ENCODE data around the gene C1QTNF12. TPM values are rescaled to one million over a fixed set of nuclear protein-coding genes. Genes with fewer than 3 reads are reported as not detected.

C1QTNF12 gene
- total RNA-seq, 4 donors from 2014 or later, result 2.7 TPM; not detected in 3

DNA sequence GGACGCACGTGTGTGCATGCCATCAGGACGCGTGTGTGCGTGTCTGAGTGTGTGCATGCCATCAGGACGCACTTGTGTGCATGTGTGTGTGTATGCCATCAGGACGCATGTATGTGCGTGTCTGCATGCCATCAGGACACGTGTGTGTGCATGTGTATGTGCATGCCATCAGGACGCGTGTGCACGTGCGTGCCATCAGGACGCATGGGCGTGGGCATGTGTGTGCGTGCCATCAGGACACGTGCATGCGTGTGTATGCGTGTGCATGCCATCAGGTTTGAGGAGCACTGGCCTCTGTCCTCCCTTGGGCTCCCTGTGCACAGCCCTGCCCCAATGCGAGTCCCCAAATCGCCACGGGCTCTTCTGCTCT, 12.6 kb upstream of the C1QTNF12 start:
- ATAC-seq, result no peak
- Histone ChIP-seq H3K27ac (no peak overlapping the region), H3K27me3 (no peaks in the 10 kb centered on the region), H3K9me3 (no peaks in the 10 kb centered on the region), H3K4me1 (no peaks in the 10 kb centered on the region), H3K4me3 (no peak overlapping the region), H3K36me3 (peaks cover 0 to 74% of the 10 kb centered on the region in 2 donors)
- in situ Hi-C loops (cut with MboI; ENCODE audit: low sequenced_read_pairs in 4 of 4) (loop anchor here in 2 of 4 donors (25.0 kb wide), 2 partner anchors 122 to 147 kb away; partner anchors contain the start of gene C1orf159 (in 1 of the 2)), intact Hi-C loops (cut with DNase I; ENCODE audit: low total_unique reads) (no loop called here)
- TF ChIP-seq, protein P1, sequence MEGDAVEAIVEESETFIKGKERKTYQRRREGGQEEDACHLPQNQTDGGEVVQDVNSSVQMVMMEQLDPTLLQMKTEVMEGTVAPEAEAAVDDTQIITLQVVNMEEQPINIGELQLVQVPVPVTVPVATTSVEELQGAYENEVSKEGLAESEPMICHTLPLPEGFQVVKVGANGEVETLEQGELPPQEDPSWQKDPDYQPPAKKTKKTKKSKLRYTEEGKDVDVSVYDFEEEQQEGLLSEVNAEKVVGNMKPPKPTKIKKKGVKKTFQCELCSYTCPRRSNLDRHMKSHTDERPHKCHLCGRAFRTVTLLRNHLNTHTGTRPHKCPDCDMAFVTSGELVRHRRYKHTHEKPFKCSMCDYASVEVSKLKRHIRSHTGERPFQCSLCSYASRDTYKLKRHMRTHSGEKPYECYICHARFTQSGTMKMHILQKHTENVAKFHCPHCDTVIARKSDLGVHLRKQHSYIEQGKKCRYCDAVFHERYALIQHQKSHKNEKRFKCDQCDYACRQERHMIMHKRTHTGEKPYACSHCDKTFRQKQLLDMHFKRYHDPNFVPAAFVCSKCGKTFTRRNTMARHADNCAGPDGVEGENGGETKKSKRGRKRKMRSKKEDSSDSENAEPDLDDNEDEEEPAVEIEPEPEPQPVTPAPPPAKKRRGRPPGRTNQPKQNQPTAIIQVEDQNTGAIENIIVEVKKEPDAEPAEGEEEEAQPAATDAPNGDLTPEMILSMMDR (IDR thresholded peaks at IDR 0.05 in 4 of 5, conservative IDR thresholded peaks at IDR 0.05 in 1 of 5), result no peak
- DNase-seq, result no peak

- DNase-seq (no peak), ATAC-seq (no peak)
- in situ Hi-C loops (cut with MboI; ENCODE audit: low sequenced_read_pairs in 4 of 4) (loop anchor here in 2 of 4 donors (25.0 kb wide), 2 partner anchors 120 to 145 kb away; partner anchors contain the start of gene C1orf159 (in 1 of the 2)), intact Hi-C loops (cut with DNase I; ENCODE audit: low total_unique reads) (no loop called here)
- Histone ChIP-seq H3K27me3 (no peaks in the 10 kb centered on the region), H3K36me3 (peaks cover 0 to 67% of the 10 kb centered on the region in 2 donors), H3K4me1 (no peaks in the 10 kb centered on the region), H3K4me3 (no peak overlapping the region), H3K27ac (no peak overlapping the region), H3K9me3 (no peaks in the 10 kb centered on the region)
- TF ChIP-seq POLR2A (IDR thresholded peaks at IDR 0.05), result no peak
- TF ChIP-seq, protein P1 (IDR thresholded peaks at IDR 0.05 in 4 of 5, conservative IDR thresholded peaks at IDR 0.05 in 1 of 5), result no peak
These were observed 10.7 kb upstream of the C1QTNF12 start for GRCh38 chr1:1256956-1257871.

DNA sequence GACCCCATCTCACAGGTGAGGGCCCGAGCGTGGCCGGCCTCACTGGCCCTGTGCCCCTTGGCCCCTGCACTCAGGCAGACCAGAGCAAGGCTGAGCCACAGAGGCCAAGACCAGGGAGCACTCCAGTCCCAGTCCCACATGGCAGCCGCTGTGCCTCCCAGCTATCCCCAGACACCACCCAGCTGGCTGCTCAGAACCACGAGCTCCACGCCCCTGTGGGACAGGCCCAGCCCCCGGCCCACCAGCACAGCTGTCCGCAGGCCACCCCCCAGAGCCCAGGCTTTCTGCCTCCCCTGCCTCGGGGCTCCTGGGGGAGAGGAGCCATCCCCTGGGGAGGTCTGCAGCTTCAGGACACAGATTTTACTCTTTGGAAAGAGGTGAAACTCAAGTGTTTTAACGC, 9.1 kb upstream of the C1QTNF12 start:
- in situ Hi-C loops (cut with MboI; ENCODE audit: low sequenced_read_pairs in 4 of 4), result loop anchor here in 2 of 4 donors (25.0 kb wide), 2 partner anchors 118 to 143 kb away; partner anchors contain the start of gene C1orf159 (in 1 of the 2)
- H3K4me1 ChIP-seq, result no peaks in the 10 kb centered on the region
- TF ChIP-seq, protein P1 (IDR thresholded peaks at IDR 0.05 in 4 of 5, conservative IDR thresholded peaks at IDR 0.05 in 1 of 5), result no peak
- no peak for TF ChIP-seq POLR2A (IDR thresholded peaks at IDR 0.05)
- no peaks in the 10 kb centered on the region for H3K9me3 ChIP-seq
- H3K36me3 ChIP-seq, result peaks cover 0 to 51% of the 10 kb centered on the region in 2 donors
- H3K27ac ChIP-seq, result no peak overlapping the region
- H3K4me3 ChIP-seq, result no peak overlapping the region
- no peak for ATAC-seq
- intact Hi-C loops (cut with DNase I; ENCODE audit: low total_unique reads), result no loop called here
- no peaks in the 10 kb centered on the region for H3K27me3 ChIP-seq
- no peak for DNase-seq

- ATAC-seq (no peak), DNase-seq (no peak)
- Histone ChIP-seq H3K4me3 (no peak overlapping the region), H3K36me3 (peaks cover 0 to 46% of the 10 kb centered on the region in 2 donors), H3K9me3 (no peaks in the 10 kb centered on the region), H3K4me1 (no peaks in the 10 kb centered on the region), H3K27ac (no peak overlapping the region), H3K27me3 (no peaks in the 10 kb centered on the region)
- intact Hi-C loops (cut with DNase I; ENCODE audit: low total_unique reads), result no loop called here
- in situ Hi-C loops (cut with MboI; ENCODE audit: low sequenced_read_pairs in 4 of 4), result loop anchor here in 2 of 4 donors (25.0 kb wide), 2 partner anchors 118 to 143 kb away; partner anchors contain the start of gene C1orf159 (in 1 of the 2)
- no peak for TF ChIP-seq POLR2A (IDR thresholded peaks at IDR 0.05)
- TF ChIP-seq, protein P1 (IDR thresholded peaks at IDR 0.05 in 4 of 5, conservative IDR thresholded peaks at IDR 0.05 in 1 of 5), result no peak
These were observed 8.6 kb upstream of the C1QTNF12 start for GRCh38 chr1:1255078-1255477.
